ENCODE measurements around the gene CTLA4. TPM values are rescaled to one million over a fixed set of nuclear protein-coding genes. Genes with fewer than 3 reads are reported as not detected.

The CTLA4 gene
- total RNA-seq, 1 donor from 2014 or later: 1.4 TPM

- no peaks in the 10 kb centered on the region for H3K36me3 ChIP-seq
- H3K9me3 ChIP-seq: no peaks in the 10 kb centered on the region
- TF ChIP-seq, protein P1, sequence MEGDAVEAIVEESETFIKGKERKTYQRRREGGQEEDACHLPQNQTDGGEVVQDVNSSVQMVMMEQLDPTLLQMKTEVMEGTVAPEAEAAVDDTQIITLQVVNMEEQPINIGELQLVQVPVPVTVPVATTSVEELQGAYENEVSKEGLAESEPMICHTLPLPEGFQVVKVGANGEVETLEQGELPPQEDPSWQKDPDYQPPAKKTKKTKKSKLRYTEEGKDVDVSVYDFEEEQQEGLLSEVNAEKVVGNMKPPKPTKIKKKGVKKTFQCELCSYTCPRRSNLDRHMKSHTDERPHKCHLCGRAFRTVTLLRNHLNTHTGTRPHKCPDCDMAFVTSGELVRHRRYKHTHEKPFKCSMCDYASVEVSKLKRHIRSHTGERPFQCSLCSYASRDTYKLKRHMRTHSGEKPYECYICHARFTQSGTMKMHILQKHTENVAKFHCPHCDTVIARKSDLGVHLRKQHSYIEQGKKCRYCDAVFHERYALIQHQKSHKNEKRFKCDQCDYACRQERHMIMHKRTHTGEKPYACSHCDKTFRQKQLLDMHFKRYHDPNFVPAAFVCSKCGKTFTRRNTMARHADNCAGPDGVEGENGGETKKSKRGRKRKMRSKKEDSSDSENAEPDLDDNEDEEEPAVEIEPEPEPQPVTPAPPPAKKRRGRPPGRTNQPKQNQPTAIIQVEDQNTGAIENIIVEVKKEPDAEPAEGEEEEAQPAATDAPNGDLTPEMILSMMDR (IDR thresholded peaks at IDR 0.05): no peak
- intact Hi-C loops (cut with DNase I): no loop called here
- ATAC-seq (no peak), DNase-seq (no peak)
- H3K4me1 ChIP-seq: no peaks in the 10 kb centered on the region
- no peak overlapping the region for H3K27ac ChIP-seq
- no peak overlapping the region for H3K4me3 ChIP-seq
- H3K27me3 ChIP-seq: no peaks in the 10 kb centered on the region
Observed at GRCh38 chr2:203870481-203870880, 2.9 kb downstream of the CTLA4 start.

DNA sequence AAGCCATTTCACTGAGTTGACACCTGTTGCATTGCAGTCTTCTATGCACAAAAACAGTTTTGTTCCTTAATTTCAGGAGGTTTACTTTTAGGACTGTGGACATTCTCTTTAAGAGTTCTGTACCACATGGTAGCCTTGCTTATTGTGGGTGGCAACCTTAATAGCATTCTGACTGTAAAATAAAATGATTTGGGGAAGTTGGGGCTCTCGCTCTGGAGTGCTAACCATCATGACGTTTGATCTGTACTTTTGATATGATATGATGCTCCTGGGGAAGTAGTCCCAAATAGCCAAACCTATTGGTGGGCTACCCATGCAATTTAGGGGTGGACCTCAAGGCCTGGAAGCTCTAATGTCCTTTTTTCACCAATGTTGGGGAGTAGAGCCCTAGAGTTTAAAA lies 3.4 kb downstream of the CTLA4 start:
- intact Hi-C loops (cut with DNase I): no loop called here
- H3K27ac ChIP-seq: no peak overlapping the region
- no peaks in the 10 kb centered on the region for H3K27me3 ChIP-seq

DNA sequence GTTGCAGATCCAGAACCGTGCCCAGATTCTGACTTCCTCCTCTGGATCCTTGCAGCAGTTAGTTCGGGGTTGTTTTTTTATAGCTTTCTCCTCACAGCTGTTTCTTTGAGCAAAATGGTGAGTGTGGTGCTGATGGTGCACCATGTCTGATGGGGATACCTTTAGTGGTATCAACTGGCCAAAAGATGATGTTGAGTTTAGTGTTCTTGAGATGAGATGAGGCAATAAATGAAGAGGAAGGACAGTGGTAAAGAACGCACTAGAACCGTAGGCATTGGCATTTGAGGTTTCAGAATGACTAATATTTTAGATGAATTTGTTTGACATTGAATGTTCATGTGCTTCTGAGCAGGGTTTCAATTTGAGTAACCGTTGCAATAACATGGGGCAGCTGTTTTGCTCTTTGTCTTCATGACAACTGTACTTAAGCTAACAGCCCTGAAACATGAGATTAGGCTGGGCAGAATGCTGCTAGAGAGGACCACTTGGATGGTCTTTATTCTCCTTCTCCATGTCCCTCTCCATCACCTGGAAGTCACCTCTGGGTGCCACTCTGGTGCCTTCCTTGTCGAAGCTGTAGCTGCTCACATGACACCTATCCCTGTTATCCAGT lies 3.9 kb downstream of the CTLA4 start:
- H3K4me1 ChIP-seq: no peaks in the 10 kb centered on the region
- H3K27me3 ChIP-seq: no peaks in the 10 kb centered on the region
- no peak overlapping the region for H3K4me3 ChIP-seq
- no peaks in the 10 kb centered on the region for H3K9me3 ChIP-seq
- peak; percentile 52 for ATAC-seq
- H3K27ac ChIP-seq: peak overlapping the region; percentile 51
- DNase-seq: no peak
- H3K36me3 ChIP-seq: no peaks in the 10 kb centered on the region
- intact Hi-C loops (cut with DNase I): no loop called here
- TF ChIP-seq, protein P1 (IDR thresholded peaks at IDR 0.05): no peak

More for the DNA sequence above, 3.4 kb downstream of the CTLA4 start:
- no peak overlapping the region for H3K4me3 ChIP-seq
- TF ChIP-seq, protein P1 (IDR thresholded peaks at IDR 0.05): no peak
- DNase-seq: no peak
- no peaks in the 10 kb centered on the region for H3K9me3 ChIP-seq
- H3K4me1 ChIP-seq: no peaks in the 10 kb centered on the region
- no peaks in the 10 kb centered on the region for H3K36me3 ChIP-seq
- ATAC-seq: peak; percentile 63

DNA sequence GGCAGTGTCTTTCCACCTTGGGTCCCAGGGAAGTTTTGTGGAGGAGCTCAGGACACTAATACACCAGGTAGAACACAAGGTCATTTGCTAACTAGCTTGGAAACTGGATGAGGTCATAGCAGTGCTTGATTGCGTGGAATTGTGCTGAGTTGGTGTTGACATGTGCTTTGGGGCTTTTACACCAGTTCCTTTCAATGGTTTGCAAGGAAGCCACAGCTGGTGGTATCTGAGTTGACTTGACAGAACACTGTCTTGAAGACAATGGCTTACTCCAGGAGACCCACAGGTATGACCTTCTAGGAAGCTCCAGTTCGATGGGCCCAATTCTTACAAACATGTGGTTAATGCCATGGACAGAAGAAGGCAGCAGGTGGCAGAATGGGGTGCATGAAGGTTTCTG lies 5.9 kb downstream of the CTLA4 start:
- no peak for ATAC-seq
- intact Hi-C loops (cut with DNase I): no loop called here
- no peak overlapping the region for H3K27ac ChIP-seq

DNA sequence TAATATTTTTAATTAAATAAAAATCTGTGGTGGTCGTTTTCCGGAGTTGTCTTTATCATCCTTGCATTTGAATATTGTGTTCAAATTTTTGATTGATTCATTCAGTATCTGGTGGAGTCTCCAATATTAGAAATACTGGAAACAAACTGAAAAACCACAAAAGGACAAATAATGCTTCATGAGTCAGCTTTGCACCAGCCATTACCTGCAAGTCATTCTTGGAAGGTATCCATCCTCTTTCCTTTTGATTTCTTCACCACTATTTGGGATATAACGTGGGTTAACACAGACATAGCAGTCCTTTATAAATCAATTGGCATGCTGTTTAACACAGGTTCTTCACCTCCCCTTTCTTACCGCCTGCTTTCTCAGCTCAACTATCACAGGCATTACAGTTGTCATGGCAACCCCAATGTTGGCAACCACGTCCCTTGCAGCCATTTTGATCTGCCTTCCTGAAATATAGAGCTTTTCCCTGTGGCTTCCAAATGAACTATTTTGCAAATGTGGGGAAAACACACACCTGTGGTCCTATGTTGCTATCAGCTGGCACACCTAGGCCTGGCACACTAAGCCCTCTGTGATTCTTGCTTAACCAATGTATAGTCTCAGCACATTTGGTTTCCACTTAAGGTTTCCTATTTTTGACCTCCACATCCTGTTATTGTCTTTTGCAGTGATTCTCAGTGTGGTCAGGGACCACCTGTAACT lies 6.5 kb downstream of the CTLA4 start:
- TF ChIP-seq, protein P1 (IDR thresholded peaks at IDR 0.05): no peak
- H3K9me3 ChIP-seq: no peaks in the 10 kb centered on the region
- intact Hi-C loops (cut with DNase I): no loop called here
- no peaks in the 10 kb centered on the region for H3K27me3 ChIP-seq
- no peak for DNase-seq
- H3K36me3 ChIP-seq: no peaks in the 10 kb centered on the region
- no peak for ATAC-seq
- H3K27ac ChIP-seq: no peak overlapping the region
- no peak overlapping the region for H3K4me3 ChIP-seq
- no peaks in the 10 kb centered on the region for H3K4me1 ChIP-seq

More for the DNA sequence above, 5.9 kb downstream of the CTLA4 start:
- Histone ChIP-seq H3K36me3 (no peaks in the 10 kb centered on the region), H3K27me3 (no peaks in the 10 kb centered on the region), H3K4me1 (no peaks in the 10 kb centered on the region), H3K4me3 (no peak overlapping the region), H3K9me3 (no peaks in the 10 kb centered on the region)
- no peak for DNase-seq
- TF ChIP-seq, protein P1 (IDR thresholded peaks at IDR 0.05): no peak
